CD14-positive monocyte (primary cell): ENCODE data around the gene RARS2. TPM values are rescaled to one million over a fixed set of nuclear protein-coding genes. Genes with fewer than 3 reads are reported as not detected.

Experiments
- DNase-seq, 3 donors: peaks; one replicate each; pipeline ENCODE4 v3.0.0-alpha.2; 2011 to 2022
- H2AFZ ChIP-seq: 2 replicates; pipeline ENCODE4 v1.6.0; 2012; ENCODE audit warnings: mild to moderate bottlenecking, low read depth, low read length, inconsistent platforms; ENCODE audit not compliant: insufficient read depth, poor library complexity, severe bottlenecking
- H3K27ac ChIP-seq, 2 donors: 1 replicate in 1 of 2; 2 replicates in 1 of 2; pipeline ENCODE4 v1.5.1; 2012 to 2013; ENCODE audit warnings: low read length in 2 of 2, control low read depth in 1 of 2, inconsistent platforms in 1 of 2, low read depth in 1 of 2, mild to moderate bottlenecking in 1 of 2
- H3K27me3 ChIP-seq, 2 donors: one replicate each; pipeline versions ENCODE4 v1.6.0 to v1.6.1; 2011 to 2013; ENCODE audit warnings: low read length in 2 of 2; ENCODE audit not compliant: control insufficient read depth in 2 of 2, insufficient read depth in 2 of 2
- H3K36me3 ChIP-seq, 2 donors: replicated peaks in 1 of 2; 1 replicate in 1 of 2; 2 replicates in 1 of 2; pipeline versions ENCODE4 v1.5.1 to v1.6.1; 2012 to 2013; ENCODE audit warnings: low read length in 2 of 2, control low read depth in 1 of 2, inconsistent platforms in 1 of 2, mild to moderate bottlenecking in 1 of 2; ENCODE audit not compliant: insufficient read depth in 2 of 2, control insufficient read depth in 1 of 2
- H3K4me1 ChIP-seq, 2 donors: 1 replicate in 1 of 2; 2 replicates in 1 of 2; pipeline versions ENCODE4 v1.5.1 to v1.6.1; 2012 to 2013; ENCODE audit warnings: low read length in 2 of 2, control low read depth in 1 of 2, inconsistent platforms in 1 of 2, mild to moderate bottlenecking in 1 of 2, moderate library complexity in 1 of 2; ENCODE audit not compliant: insufficient read depth in 2 of 2, control insufficient read depth in 1 of 2
- H3K4me2 ChIP-seq: replicated peaks from 2 replicates; pipeline ENCODE3; 2012; ENCODE audit warnings: low read length, moderate library complexity, mild to moderate bottlenecking; ENCODE audit not compliant: poor library complexity, severe bottlenecking; ENCODE audit errors: extremely low read depth
- H3K4me3 ChIP-seq, 3 experiments: fragments of 200-600 bp in 1 of 3; sonication (generic) in 1 of 3; replicated peaks in 1 of 3; 1 replicate in 2 of 3; 2 replicates in 1 of 3; pipeline ENCODE4 v1.5.1; 2011 to 2013; ENCODE audit warnings: low read length in 3 of 3, mild to moderate bottlenecking in 3 of 3, control low read depth in 2 of 3, low read depth in 2 of 3, inconsistent platforms in 1 of 3, moderate library complexity in 1 of 3
- H3K79me2 ChIP-seq: 2 replicates; pipeline ENCODE4 v1.6.0; 2012; ENCODE audit warnings: mild to moderate bottlenecking, control low read depth, inconsistent platforms, low read length, moderate library complexity; ENCODE audit not compliant: insufficient read depth
- H3K9ac ChIP-seq: 2 replicates; pipeline ENCODE4 v1.6.0; 2017; ENCODE audit warnings: low read length, mild to moderate bottlenecking; ENCODE audit not compliant: insufficient read depth, poor library complexity, severe bottlenecking
- H3K9me3 ChIP-seq, 2 donors: replicated peaks in 1 of 2; 1 replicate in 1 of 2; 2 replicates in 1 of 2; pipeline versions ENCODE4 v1.5.1 to v1.6.1; 2012 to 2013; ENCODE audit warnings: low read length in 2 of 2, control low read depth in 1 of 2; ENCODE audit not compliant: control insufficient read depth in 1 of 2, insufficient read depth in 1 of 2
- H4K20me1 ChIP-seq: 2 replicates; pipeline ENCODE4 v1.6.0; 2012; ENCODE audit warnings: mild to moderate bottlenecking, low read length, control low read depth, moderate library complexity; ENCODE audit not compliant: insufficient read depth
- H3K27ac Mint-ChIP-seq, 7 donors: one replicate each; pipeline ENCODE4 v1.8.0; 2020; ENCODE audit warnings: mild to moderate bottlenecking in 7 of 7, mixed read lengths in 7 of 7, moderate library complexity in 6 of 7, inconsistent platforms in 2 of 7
- H3K27me3 Mint-ChIP-seq, 3 donors: one replicate each; pipeline ENCODE4 v1.8.0; 2021 to 2022; ENCODE audit warnings: low read depth in 3 of 3, mild to moderate bottlenecking in 3 of 3, mixed read lengths in 3 of 3, moderate library complexity in 3 of 3, inconsistent platforms in 1 of 3
- H3K36me3 Mint-ChIP-seq, 2 donors: one replicate each; pipeline ENCODE4 v1.8.0; 2020; ENCODE audit warnings: mixed read lengths in 2 of 2, inconsistent platforms in 1 of 2, mild to moderate bottlenecking in 1 of 2
- H3K4me1 Mint-ChIP-seq: one replicate; pipeline ENCODE4 v1.8.0; 2020; ENCODE audit warnings: mild to moderate bottlenecking, mixed read lengths
- H3K4me3 Mint-ChIP-seq, 2 donors: one replicate each; pipeline ENCODE4 v1.8.0; 2020; ENCODE audit warnings: mild to moderate bottlenecking in 2 of 2, mixed read lengths in 2 of 2, moderate library complexity in 1 of 2
- H3K9me3 Mint-ChIP-seq, 7 donors: one replicate each; pipeline ENCODE4 v1.8.0; 2020 to 2022; ENCODE audit warnings: mixed read lengths in 7 of 7, mild to moderate bottlenecking in 6 of 7, moderate library complexity in 6 of 7, inconsistent platforms in 2 of 7
- CTCF ChIP-seq: fragments of 200-600 bp; IDR thresholded peaks from one replicate; pipeline ENCODE4 v1.8.0; 2022; ENCODE audit warnings: antibody characterized with exemption, mild to moderate bottlenecking
- WGBS: methylation state at CpG from one replicate; pipeline ENCODE4 v1.1.5; 2013; ENCODE audit warnings: missing lambda C conversion rate; ENCODE audit not compliant: insufficient coverage; 5-methylcytosine and 5-hydroxymethylcytosine counted together
- intact Hi-C, 2 donors: fragments of 100-400 bp; cut with micrococcal nuclease; formaldehyde crosslinking; loops; one replicate each; pipeline versions ENCODE4 v1.15.0 to v1.15.1; 2023
- polyA plus RNA-seq, 3 donors: library from polyadenylated mRNA; depleted of rRNA in 1 of 3; unstranded in 2 of 3; stranded (reverse) in 1 of 3; fragments of 300-500 nt in 2 of 3; fragments of >200 nt in 1 of 3; fragmentation: Illumina TruSeq in 2 of 3; gene quantifications; 1 replicate in 2 of 3; 2 replicates in 1 of 3; pipeline ENCODE4 v1.2.3, GENCODE V29; 2012 to 2021

The RARS2 gene
- polyA plus RNA-seq, 3 donors, result 8.6 to 33.0 (median 27.3) TPM

DNA sequence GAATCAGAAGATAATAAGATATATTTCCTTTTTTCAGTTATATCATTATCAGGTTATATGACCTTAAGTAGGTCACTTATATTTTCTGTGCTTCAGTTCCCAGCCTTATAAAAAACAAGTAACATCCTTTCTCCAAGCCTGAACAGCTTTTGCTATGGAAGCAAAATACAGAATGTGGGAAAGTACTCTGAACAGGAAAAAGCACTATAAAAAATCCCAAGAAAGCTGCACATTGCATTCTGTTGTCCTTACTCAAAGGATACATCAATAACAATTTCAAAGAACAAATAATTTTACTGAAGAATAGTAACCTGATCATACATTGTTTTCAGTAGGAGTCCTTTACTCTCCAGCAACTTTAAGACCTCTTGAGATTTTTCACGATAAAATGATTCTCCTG is 60.6 kb downstream of the RARS2 start:
- Mint-ChIP-seq H3K4me1 (no peaks in the 10 kb centered on the region), H3K36me3 (peaks cover 56 to 62% of the 10 kb centered on the region in 2 donors), H3K4me3 (no peak overlapping the region), H3K27me3 (peaks cover 0 to 1% (median 0%) of the 10 kb centered on the region in 3 donors), H3K27ac (peak overlapping the region in 3 of 7 donors; percentile 8 to 35 (median 26)), H3K9me3 (no peaks in the 10 kb centered on the region)
- Histone ChIP-seq H3K4me1 (no peaks in the 10 kb centered on the region), H4K20me1 (no peaks in the 10 kb centered on the region), H3K27ac (peak overlapping the region in 1 of 2 donors; percentile 42), H3K27me3 (no peaks in the 10 kb centered on the region), H3K9me3 (no peaks in the 10 kb centered on the region), H3K4me2 (no peak overlapping the region), H3K36me3 (peaks cover 28 to 94% of the 10 kb centered on the region in 2 donors), H3K79me2 (no peaks in the 10 kb centered on the region), H3K4me3 (no peak overlapping the region), H2AFZ (no peak overlapping the region), H3K9ac (no peak overlapping the region)
- no peak for TF ChIP-seq CTCF
- no peak for DNase-seq
- WGBS, result no CpG with 5 or more reads among the region's 1 CpG
- intact Hi-C loops, result no loop called here

GRCh38 chr6:87522686-87523085 is 67.1 kb downstream of the RARS2 start:
- Mint-ChIP-seq H3K4me1 (no peaks in the 10 kb centered on the region), H3K4me3 (no peak overlapping the region), H3K27ac (no peak overlapping the region), H3K36me3 (peaks cover 72 to 73% of the 10 kb centered on the region in 2 donors), H3K27me3 (peaks cover 0 to 1% (median 0%) of the 10 kb centered on the region in 3 donors), H3K9me3 (no peaks in the 10 kb centered on the region)
- Histone ChIP-seq H3K4me3 (no peak overlapping the region), H3K4me1 (no peaks in the 10 kb centered on the region), H3K4me2 (no peak overlapping the region), H2AFZ (no peak overlapping the region), H3K27me3 (no peaks in the 10 kb centered on the region), H3K9ac (no peak overlapping the region), H4K20me1 (no peaks in the 10 kb centered on the region), H3K36me3 (peaks cover 53 to 87% of the 10 kb centered on the region in 2 donors), H3K9me3 (no peaks in the 10 kb centered on the region), H3K27ac (no peak overlapping the region), H3K79me2 (no peaks in the 10 kb centered on the region)
- WGBS, result 100% methylated on average over 2 of the region's 3 CpGs
- TF ChIP-seq CTCF, result no peak
- intact Hi-C loops, result no loop called here
- no peak for DNase-seq
